GM12891 (cell line): ENCODE measurements around the gene VPS26A. TPM values are rescaled to one million over a fixed set of nuclear protein-coding genes. Genes with fewer than 3 reads are reported as not detected.

ENCODE experiments used
- DNase-seq: peaks from one replicate; pipeline ENCODE4 v3.0.0; 2011; ENCODE audit warnings: low spot score; ENCODE audit not compliant: insufficient read length
- FAIRE-seq: peaks from 2 replicates; lab custom pipeline; 2011; peaks lifted over from hg19 to GRCh38; lab: Jason Lieb, UNC
- PAX5 ChIP-seq: IDR thresholded peaks from 2 replicates; pipeline ENCODE4 v1.6.1; 2011; ENCODE audit warnings: low read length, moderate library complexity, mild to moderate bottlenecking; ENCODE audit not compliant: insufficient read depth, severe bottlenecking
- POLR2A ChIP-seq: IDR thresholded peaks from 2 replicates; pipeline ENCODE4 v1.6.1; 2011; ENCODE audit warnings: low read depth, low read length, control low read depth
- POLR2AphosphoS5 ChIP-seq: IDR thresholded peaks from 2 replicates; pipeline ENCODE4 v1.6.1; 2011; ENCODE audit warnings: low read depth, low read length, control low read depth
- POU2F2 ChIP-seq: IDR thresholded peaks from 2 replicates; pipeline ENCODE4 v1.6.1; 2011; ENCODE audit warnings: low read depth, mild to moderate bottlenecking, control low read depth, low read length, moderate library complexity
- SPI1 ChIP-seq: IDR thresholded peaks from 2 replicates; pipeline ENCODE4 v1.6.1; 2011; ENCODE audit warnings: low read depth, low read length, control low read depth
- TAF1 ChIP-seq: IDR thresholded peaks from 2 replicates; pipeline ENCODE4 v1.6.1; 2011; ENCODE audit warnings: low read depth, low read length, control low read depth
- polyA plus RNA-seq: library from polyadenylated mRNA; unstranded; fragments of >200 nt; gene quantifications from one replicate; pipeline ENCODE4 v1.2.1, GENCODE V29; 2012; ENCODE audit warnings: low read depth, missing spikeins, inconsistent platforms; ENCODE audit not compliant: missing spikeins

Gene VPS26A
- polyA plus RNA-seq = 19.7 TPM

DNA sequence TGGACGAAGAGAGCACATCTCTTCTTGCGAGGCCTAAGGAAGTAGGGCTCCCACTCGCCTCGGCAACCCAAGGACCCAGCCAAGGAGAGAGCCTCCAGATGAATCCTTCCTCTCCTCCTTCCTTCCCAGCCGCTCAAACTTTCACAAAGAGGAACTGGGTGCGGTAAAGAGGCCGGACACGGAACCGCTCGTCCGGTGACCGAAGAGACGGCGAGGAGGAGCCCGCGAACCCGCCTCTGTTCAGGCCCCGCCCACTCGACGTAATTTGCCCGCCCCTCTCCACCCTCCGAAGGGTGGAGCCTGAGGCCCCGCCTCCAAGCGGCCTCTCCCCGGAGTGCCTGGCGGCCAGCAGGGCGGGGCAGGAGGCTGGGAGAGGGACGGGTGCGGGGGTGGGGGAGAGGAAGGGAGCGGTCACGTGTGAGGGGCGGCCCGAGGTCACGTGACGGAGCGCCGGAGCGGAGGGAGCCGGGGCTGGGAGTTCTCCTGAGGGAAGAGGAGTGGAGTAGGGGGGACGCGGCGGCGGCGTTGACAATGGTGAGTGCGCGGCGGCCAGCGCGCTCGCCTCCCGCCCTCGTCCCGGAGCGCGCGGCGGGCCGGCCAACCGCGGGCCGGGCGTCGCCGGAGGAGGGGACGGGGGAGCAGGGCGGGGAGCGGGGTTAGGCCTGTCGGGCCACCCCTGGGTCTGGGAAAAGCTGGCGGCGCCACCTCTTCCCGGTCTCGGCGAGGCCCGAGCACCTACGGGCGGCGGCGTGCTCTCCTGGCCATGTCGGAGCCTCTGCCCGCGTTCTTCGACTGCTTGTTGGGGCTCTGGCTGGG lies at the start of gene VPS26A:
Gene VPS26A (plus strand): TSS at position 432 of the 816 bp plus-strand sequence. CDS start 100 bp downstream, at position 532.
- peak; percentile 90 for DNase-seq
- peak; percentile 98 for FAIRE-seq
- no peak for TF ChIP-seq PAX5
- 0 out of 2 replicates have a peak, but pooled peaks have one; percentile 25 for TF ChIP-seq TAF1
- TF ChIP-seq POLR2A = peak; percentile 82
- peak; percentile 82; the same call in 1 of the 2 replicates for TF ChIP-seq POLR2AphosphoS5
- no peak; the same call in 1 of the 2 replicates for TF ChIP-seq POU2F2
- peak; percentile 86 for TF ChIP-seq SPI1

DNA sequence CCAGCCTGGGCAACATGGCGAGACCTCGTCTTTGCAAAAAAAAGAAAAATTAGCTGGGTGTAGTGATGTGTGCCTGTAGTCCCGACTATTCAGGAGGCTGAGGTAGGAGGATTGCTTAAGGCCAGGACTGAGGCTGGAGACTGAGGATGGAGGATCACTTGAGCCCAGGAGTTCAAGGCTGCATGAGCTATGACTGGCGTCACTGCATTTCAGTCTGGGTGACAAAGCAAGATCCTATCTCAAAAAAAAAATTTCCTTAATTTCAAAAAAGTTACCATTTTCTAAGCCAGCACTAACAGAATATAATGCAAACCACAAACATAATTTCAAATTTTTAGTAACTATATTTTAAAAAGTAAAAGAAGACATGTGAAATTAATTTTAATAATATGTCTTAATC lies 49.4 kb upstream of the VPS26A start:
- FAIRE-seq = no peak
- no peak for DNase-seq
- no peak for TF ChIP-seq TAF1
- TF ChIP-seq SPI1 = no peak
- no peak for TF ChIP-seq POU2F2
- TF ChIP-seq POLR2AphosphoS5 = no peak

DNA sequence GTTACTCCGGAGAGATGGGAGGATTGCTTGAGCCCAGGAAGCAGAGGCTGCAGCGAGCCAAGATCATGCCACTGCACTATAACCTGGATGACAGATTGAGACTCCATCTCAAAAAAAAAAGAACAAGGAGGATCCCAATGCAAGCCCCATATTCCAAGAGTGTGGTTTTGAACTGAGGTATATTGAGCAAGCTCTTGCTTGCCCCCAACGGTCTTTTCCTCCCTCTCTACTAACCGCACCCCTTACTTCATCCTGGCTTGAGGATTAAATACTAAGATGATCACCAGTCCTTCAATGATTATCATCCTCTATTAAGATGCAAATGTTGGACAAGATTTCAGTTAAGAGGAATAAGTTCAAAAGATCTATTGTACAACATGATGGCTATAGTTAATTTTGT lies 48.5 kb upstream of the VPS26A start:
- FAIRE-seq (no peak), DNase-seq (no peak)
- TF ChIP-seq POU2F2 (no peak), POLR2AphosphoS5 (no peak), SPI1 (no peak), POLR2A (no peak), PAX5 (no peak), TAF1 (no peak)

DNA sequence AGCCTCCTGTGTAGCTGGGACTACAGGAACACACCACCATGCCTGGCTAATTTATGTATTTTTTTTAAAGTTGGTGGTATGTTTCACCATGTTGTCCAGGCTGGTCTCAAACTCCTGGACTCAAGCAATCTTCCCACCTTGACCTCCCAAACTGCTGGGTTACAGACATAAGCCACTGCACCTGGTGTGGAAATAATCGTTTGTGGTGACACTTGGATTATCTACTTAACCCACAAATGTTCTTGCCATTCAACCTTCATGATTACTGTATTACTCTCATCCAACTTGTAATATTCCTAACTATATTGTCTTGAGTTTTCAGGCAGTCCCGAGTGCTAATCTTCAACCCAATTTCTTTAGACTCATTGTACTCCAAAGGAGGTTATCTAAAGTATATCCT lies 45.7 kb upstream of the VPS26A start:
- no peak for DNase-seq
- FAIRE-seq = no peak
- TF ChIP-seq POLR2AphosphoS5 (no peak), SPI1 (no peak), POLR2A (no peak), POU2F2 (no peak), PAX5 (no peak), TAF1 (no peak)

DNA sequence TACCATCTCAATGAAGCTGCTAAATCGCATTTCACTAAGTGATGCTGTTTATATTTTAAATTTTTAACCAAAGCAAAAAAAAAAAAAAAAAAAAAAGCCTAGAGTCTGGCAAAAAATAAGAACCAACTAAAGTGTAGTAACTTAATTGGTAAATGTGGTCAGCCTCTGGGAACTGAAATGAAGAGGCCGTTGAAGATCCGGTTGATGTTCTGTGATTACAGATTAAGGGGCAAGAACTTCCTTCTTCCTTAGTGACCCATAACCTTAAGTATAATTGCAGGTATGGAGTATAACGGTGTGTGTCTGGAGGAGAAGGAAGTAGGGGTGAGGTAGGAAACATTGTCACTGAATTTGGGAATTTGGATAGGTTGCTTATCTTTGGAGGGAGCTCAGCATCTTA lies 43.8 kb upstream of the VPS26A start:
- no peak for TF ChIP-seq SPI1
- TF ChIP-seq PAX5 = no peak
- no peak for TF ChIP-seq POU2F2
- TF ChIP-seq TAF1 = no peak
- TF ChIP-seq POLR2A = no peak
- no peak for TF ChIP-seq POLR2AphosphoS5
- DNase-seq (no peak), FAIRE-seq (no peak)

DNA sequence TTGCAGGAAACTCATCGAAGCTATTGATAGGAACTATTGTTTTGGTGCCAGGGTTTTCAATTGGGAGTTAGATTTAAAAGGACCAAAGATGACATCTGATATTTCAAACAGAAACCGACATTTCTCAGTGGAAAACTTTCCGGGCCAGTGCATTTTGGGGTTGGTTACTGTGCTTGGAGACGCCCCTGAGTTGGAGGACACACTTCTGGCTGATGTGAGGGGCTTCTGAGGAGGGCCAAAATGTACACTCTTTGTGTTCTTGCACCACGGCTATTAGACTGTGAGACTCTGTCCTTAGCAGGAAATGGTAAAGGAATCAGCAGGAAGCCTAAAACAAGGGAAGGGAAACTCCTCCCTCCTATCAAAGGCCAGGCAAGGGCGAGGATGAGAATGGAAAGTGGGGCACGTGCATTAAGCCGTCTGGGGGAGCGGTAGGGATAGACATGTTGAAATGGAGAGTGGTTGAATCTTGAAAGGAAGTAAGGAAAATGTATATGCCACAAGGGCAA lies 37.9 kb upstream of the VPS26A start:
- no peak for DNase-seq
- TF ChIP-seq POLR2A = no peak
- TF ChIP-seq TAF1 = no peak
- no peak for TF ChIP-seq SPI1
- no peak for TF ChIP-seq PAX5
- FAIRE-seq = no peak

DNA sequence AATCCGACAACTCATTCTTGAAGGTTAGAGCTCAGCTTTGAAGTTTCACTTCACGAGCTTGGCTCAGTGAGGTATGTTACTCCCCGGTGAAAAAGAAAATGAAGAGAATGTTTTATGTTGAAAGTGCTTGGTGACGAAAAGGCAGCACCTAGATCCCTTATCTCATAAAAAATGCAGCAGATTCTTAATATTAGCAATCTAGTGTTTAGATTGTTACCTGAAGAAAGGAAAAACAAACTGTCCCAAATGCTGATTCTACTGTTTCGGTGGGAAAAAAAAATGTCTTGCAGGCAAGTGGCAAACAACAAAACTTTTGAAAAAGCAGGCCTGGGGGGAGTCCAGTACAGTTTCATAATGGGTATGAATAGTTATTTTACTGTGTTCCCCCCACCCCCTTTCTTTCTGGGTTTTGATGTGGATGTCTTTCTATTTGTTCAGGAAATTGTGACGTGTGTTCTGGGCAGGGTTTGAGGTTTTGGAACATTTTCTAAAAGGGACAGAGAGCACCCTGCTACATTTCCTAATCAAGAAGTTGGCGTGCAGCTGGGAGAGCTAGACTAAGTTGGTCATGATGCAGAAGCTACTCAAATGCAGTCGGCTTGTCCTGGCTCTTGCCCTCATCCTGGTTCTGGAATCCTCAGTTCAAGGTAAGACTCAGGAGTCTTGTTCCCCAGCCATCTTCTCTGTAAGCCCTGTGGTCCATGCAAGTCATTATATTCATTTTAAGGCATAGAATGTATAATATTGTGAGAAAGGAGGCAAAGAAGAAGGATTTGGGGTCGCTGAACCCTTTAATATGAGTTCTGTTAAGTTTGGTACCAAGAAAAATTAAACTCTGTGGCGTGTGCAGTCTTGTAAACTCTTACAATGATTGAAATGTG lies 36.1 kb upstream of the VPS26A start, which contains the start of gene SRGN:
Gene SRGN (plus strand): TSS at position 514 of the 881 bp plus-strand sequence. CDS start 55 bp downstream, at position 569.
- peak; percentile 91 for FAIRE-seq
- DNase-seq = no peak
- TF ChIP-seq POLR2AphosphoS5 (peak; percentile 99), PAX5 (no peak), SPI1 (no peak), TAF1 (peak; percentile 97), POU2F2 (peak; percentile 85), POLR2A (peak; percentile 99)

DNA sequence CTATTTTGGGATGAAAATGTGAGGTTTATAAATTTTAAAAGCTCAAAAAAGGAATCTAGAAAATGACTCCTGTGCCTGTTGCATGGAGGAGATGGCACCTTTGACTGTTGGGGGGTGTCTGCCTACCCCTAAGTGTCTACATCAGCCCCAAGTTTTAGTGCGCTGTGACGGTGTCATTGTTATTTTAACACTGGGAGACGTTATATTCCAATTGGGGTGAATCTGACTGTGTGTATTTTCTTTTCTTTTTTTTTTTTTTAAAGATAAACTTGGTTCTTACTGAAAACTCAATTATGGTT lies 35.6 kb upstream of the VPS26A start:
- DNase-seq (no peak), FAIRE-seq (no peak)
- TF ChIP-seq POU2F2 (no peak), TAF1 (no peak), SPI1 (no peak), PAX5 (no peak), POLR2AphosphoS5 (no peak), POLR2A (no peak)
